Astrocyte (in vitro differentiated cells and primary cell): Measurements from ENCODE around the gene OAS3. TPM values are rescaled to one million over a fixed set of nuclear protein-coding genes. Genes with fewer than 3 reads are reported as not detected.

Source experiments
- DNase-seq: peaks from one replicate; pipeline ENCODE4 v3.0.0-alpha.2; 2010; ENCODE audit warnings: low read depth
- FAIRE-seq: peaks from 2 replicates; lab custom pipeline; 2011; peaks lifted over from hg19 to GRCh38; lab: Jason Lieb, UNC
- H2AFZ ChIP-seq: 2 replicates; pipeline ENCODE4 v1.6.0; 2012; ENCODE audit warnings: low read depth, low read length, inconsistent platforms
- H3K27ac ChIP-seq: 2 replicates; pipeline ENCODE4 v1.5.1; 2011; ENCODE audit warnings: low read depth, low read length, inconsistent platforms
- H3K27me3 ChIP-seq: 2 replicates; pipeline ENCODE4 v1.6.0; 2011; ENCODE audit warnings: low read length, inconsistent platforms; ENCODE audit not compliant: insufficient read depth
- H3K36me3 ChIP-seq: 2 replicates; pipeline ENCODE4 v1.5.1; 2011; ENCODE audit warnings: low read length, inconsistent platforms; ENCODE audit not compliant: insufficient read depth
- H3K4me1 ChIP-seq: 2 replicates; pipeline ENCODE4 v1.5.1; 2011; ENCODE audit warnings: low read length, inconsistent platforms; ENCODE audit not compliant: insufficient read depth
- H3K4me2 ChIP-seq: 2 replicates; pipeline ENCODE4 v1.6.0; 2012; ENCODE audit warnings: low read length, inconsistent platforms
- H3K4me3 ChIP-seq: 2 replicates; pipeline ENCODE4 v1.5.1; 2011; ENCODE audit warnings: low read depth, mild to moderate bottlenecking, low read length, inconsistent platforms; ENCODE audit not compliant: insufficient read depth
- H3K79me2 ChIP-seq: 2 replicates; pipeline ENCODE4 v1.6.0; 2012; ENCODE audit warnings: mild to moderate bottlenecking, low read length, inconsistent platforms; ENCODE audit not compliant: insufficient read depth
- H3K9ac ChIP-seq: 2 replicates; pipeline ENCODE4 v1.6.0; 2012; ENCODE audit warnings: mild to moderate bottlenecking, low read length, inconsistent platforms
- H3K9me3 ChIP-seq: 2 replicates; pipeline ENCODE4 v1.5.1; 2012; ENCODE audit warnings: low read depth, mild to moderate bottlenecking, low read length, inconsistent platforms; ENCODE audit not compliant: insufficient read depth
- H4K20me1 ChIP-seq: 2 replicates; pipeline ENCODE4 v1.6.0; 2012; ENCODE audit warnings: low read length, inconsistent platforms; ENCODE audit not compliant: insufficient read depth
- H3K27ac Mint-ChIP-seq: one replicate; pipeline ENCODE4 v1.8.0; 2021; ENCODE audit warnings: mild to moderate bottlenecking, mixed read lengths; ENCODE audit not compliant: unreplicated experiment
- H3K27me3 Mint-ChIP-seq: one replicate; pipeline ENCODE4 v1.8.0; 2021; ENCODE audit warnings: low read depth, mixed read lengths; ENCODE audit not compliant: unreplicated experiment
- H3K36me3 Mint-ChIP-seq: one replicate; pipeline ENCODE4 v1.8.0; 2021; ENCODE audit warnings: low read depth, mixed read lengths; ENCODE audit not compliant: unreplicated experiment
- H3K4me1 Mint-ChIP-seq: one replicate; pipeline ENCODE4 v1.8.0; 2021; ENCODE audit warnings: low read depth, mixed read lengths; ENCODE audit not compliant: unreplicated experiment
- H3K4me3 Mint-ChIP-seq: one replicate; pipeline ENCODE4 v1.8.0; 2021; ENCODE audit warnings: mild to moderate bottlenecking, moderate library complexity, mixed read lengths; ENCODE audit not compliant: unreplicated experiment
- H3K9me3 Mint-ChIP-seq: one replicate; pipeline ENCODE4 v1.8.0; 2021; ENCODE audit warnings: mild to moderate bottlenecking, mixed read lengths; ENCODE audit not compliant: unreplicated experiment
- CTCF ChIP-seq: IDR thresholded peaks from 2 replicates; pipeline ENCODE4 v1.5.1; 2011; ENCODE audit warnings: low read depth, mild to moderate bottlenecking, inconsistent platforms, low read length, moderate library complexity; ENCODE audit not compliant: insufficient read depth
- EZH2 ChIP-seq: IDR thresholded peaks from 2 replicates; pipeline ENCODE4 v1.6.1; 2012; ENCODE audit warnings: mild to moderate bottlenecking, low read length, inconsistent platforms; ENCODE audit not compliant: insufficient read depth
- total RNA-seq: library from RNA; stranded (reverse); gene quantifications from 2 replicates; pipeline ENCODE4 v1.2.1, GENCODE V29; 2021

The OAS3 gene
- total RNA-seq, 1 donor from 2014 or later = 33.8 TPM

DNA sequence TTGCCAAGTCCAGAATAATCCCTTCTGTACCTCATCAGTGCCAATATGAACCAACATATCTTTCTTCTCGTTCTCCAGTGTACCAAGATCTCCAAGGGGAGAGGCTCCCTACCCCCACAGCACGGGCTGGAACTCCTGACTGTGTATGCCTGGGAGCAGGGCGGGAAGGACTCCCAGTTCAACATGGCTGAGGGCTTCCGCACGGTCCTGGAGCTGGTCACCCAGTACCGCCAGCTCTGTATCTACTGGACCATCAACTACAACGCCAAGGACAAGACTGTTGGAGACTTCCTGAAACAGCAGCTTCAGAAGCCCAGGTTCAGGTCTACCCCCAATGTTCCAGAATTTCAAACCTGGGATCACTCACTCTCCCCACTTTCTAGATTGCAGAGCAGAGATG, 29.6 kb downstream of the OAS3 start:
- FAIRE-seq = no peak

GRCh38 chr12:112969547-112970306, 31.5 kb downstream of the OAS3 start:
- Histone ChIP-seq H3K9ac (no peak overlapping the region), H3K79me2 (no peaks in the 10 kb centered on the region), H3K4me2 (no peak overlapping the region), H3K27ac (no peak overlapping the region), H4K20me1 (no peaks in the 10 kb centered on the region), H3K9me3 (no peaks in the 10 kb centered on the region), H3K27me3 (no peaks in the 10 kb centered on the region), H3K36me3 (no peaks in the 10 kb centered on the region), H3K4me1 (no peaks in the 10 kb centered on the region), H2AFZ (no peak overlapping the region), H3K4me3 (no peak overlapping the region)
- peaks cover 2% of the 10 kb centered on the region for H3K9me3 Mint-ChIP-seq
- no peak overlapping the region for H3K4me3 Mint-ChIP-seq
- peaks cover 19% of the 10 kb centered on the region for H3K36me3 Mint-ChIP-seq
- H3K27me3 Mint-ChIP-seq = peaks cover 29% of the 10 kb centered on the region
- DNase-seq = no peak
- no peak overlapping the region for H3K27ac Mint-ChIP-seq
- FAIRE-seq = no peak
- TF ChIP-seq EZH2 = no peak
- no peak for TF ChIP-seq CTCF
- peaks cover 5% of the 10 kb centered on the region for H3K4me1 Mint-ChIP-seq

More for the DNA sequence above, 29.6 kb downstream of the OAS3 start:
- TF ChIP-seq EZH2 (no peak), CTCF (no peak)
- H3K27ac ChIP-seq = no peak overlapping the region
- H3K36me3 Mint-ChIP-seq = peaks cover 25% of the 10 kb centered on the region
- H3K79me2 ChIP-seq = no peaks in the 10 kb centered on the region
- H3K4me2 ChIP-seq = no peak overlapping the region
- H3K4me3 ChIP-seq = no peak overlapping the region
- H3K4me3 Mint-ChIP-seq = no peak overlapping the region
- H3K27me3 ChIP-seq = no peaks in the 10 kb centered on the region
- H3K27me3 Mint-ChIP-seq = peaks cover 40% of the 10 kb centered on the region
- peaks cover 5% of the 10 kb centered on the region for H3K4me1 Mint-ChIP-seq
- no peaks in the 10 kb centered on the region for H4K20me1 ChIP-seq
- no peaks in the 10 kb centered on the region for H3K4me1 ChIP-seq
- H3K9ac ChIP-seq = no peak overlapping the region
- no peak overlapping the region for H2AFZ ChIP-seq
- no peak overlapping the region for H3K27ac Mint-ChIP-seq
- H3K9me3 Mint-ChIP-seq = peaks cover 2% of the 10 kb centered on the region
- H3K36me3 ChIP-seq = no peaks in the 10 kb centered on the region
- no peak for DNase-seq
- H3K9me3 ChIP-seq = no peaks in the 10 kb centered on the region

- H3K4me3 ChIP-seq = no peak overlapping the region
- peaks cover 5% of the 10 kb centered on the region for H3K4me1 Mint-ChIP-seq
Measured at GRCh38 chr12:112970391-112970790, 32.1 kb downstream of the OAS3 start.

More at GRCh38 chr12:112970391-112970790, 32.1 kb downstream of the OAS3 start:
- TF ChIP-seq EZH2 = no peak
- TF ChIP-seq CTCF = no peak
- H3K27ac ChIP-seq = no peak overlapping the region
- Mint-ChIP-seq H3K27me3 (peaks cover 32% of the 10 kb centered on the region), H3K9me3 (peaks cover 2% of the 10 kb centered on the region), H3K4me3 (no peak overlapping the region), H3K27ac (no peak overlapping the region), H3K36me3 (peaks cover 19% of the 10 kb centered on the region)
- H3K4me1 ChIP-seq = no peaks in the 10 kb centered on the region
- no peak overlapping the region for H2AFZ ChIP-seq
- DNase-seq = no peak
- H3K36me3 ChIP-seq = no peaks in the 10 kb centered on the region
- no peak overlapping the region for H3K4me2 ChIP-seq
- H3K27me3 ChIP-seq = no peaks in the 10 kb centered on the region
- H4K20me1 ChIP-seq = no peaks in the 10 kb centered on the region
- no peaks in the 10 kb centered on the region for H3K9me3 ChIP-seq
- H3K79me2 ChIP-seq = no peaks in the 10 kb centered on the region
- FAIRE-seq = no peak
- H3K9ac ChIP-seq = no peak overlapping the region
